G401 (cell line): ENCODE results near the gene DHRS2. TPM values are rescaled to one million over a fixed set of nuclear protein-coding genes. Genes with fewer than 3 reads are reported as not detected.
"Not testable (repeated sequence)": the region's sequence is repeated elsewhere in the genome, so short reads cannot be mapped to it uniquely, and the experiment has no call there.

Experiments used
- DNase-seq: peaks from one replicate; pipeline ENCODE4 v3.0.0-alpha.2; 2015; ENCODE audit warnings: low spot score
- in situ Hi-C: cut with HindIII; loops from 2 replicates; pipeline ENCODE4 v1.10.0; 2016; ENCODE audit warnings: low sequenced_read_pairs, mixed read lengths
- total RNA-seq: library from RNA; depleted of rRNA; stranded (reverse); fragments of >200 nt; shearing (Covaris generic); gene quantifications from 2 replicates; pipeline ENCODE4 v1.2.3, GENCODE V29; 2014

The DHRS2 gene
- total RNA-seq, 1 experiment from 2014 or later: 0.61 TPM

DNA sequence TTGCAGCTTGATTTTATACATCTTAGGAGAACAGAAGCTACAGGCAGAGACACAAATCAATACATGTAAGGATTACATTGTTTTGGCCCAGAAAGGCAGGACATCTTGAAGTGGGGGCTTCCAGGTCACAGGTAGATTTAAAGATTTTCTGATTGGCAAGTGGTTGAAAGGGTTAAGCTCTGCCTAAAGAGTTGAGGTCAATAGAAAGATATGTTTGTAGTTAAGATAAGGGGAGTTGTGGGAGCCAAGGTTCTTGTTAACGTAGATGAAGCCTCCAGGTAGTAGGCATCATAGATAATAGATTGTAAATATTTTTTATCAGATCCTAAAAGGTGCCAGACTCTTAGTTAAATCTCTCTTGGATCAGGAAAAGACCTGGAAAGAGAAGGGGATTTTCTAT lies 5.5 kb upstream of the DHRS2 start:
- no peak for DNase-seq
- in situ Hi-C loops: no loop called here

DNA sequence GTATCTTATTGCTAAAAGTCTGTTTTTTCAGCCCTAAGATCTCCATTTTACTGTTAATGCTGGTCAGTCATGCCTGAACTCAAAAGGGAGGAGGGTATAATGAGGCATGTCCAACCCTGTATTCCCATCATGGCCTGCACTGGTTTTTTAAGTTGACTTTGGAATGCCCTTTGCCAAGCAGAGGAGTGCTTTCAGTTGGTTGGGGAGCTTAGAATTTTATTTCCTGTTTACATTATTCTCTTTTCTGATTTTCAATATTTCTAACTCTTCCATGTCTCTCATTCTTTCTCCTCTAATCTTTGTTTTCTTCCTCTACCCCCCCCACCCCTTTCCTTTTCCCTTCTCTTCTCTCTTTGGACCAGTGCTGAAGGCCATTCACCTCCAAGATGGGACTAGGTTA lies 4.9 kb upstream of the DHRS2 start:
- in situ Hi-C loops: no loop called here
- no peak for DNase-seq

DNA sequence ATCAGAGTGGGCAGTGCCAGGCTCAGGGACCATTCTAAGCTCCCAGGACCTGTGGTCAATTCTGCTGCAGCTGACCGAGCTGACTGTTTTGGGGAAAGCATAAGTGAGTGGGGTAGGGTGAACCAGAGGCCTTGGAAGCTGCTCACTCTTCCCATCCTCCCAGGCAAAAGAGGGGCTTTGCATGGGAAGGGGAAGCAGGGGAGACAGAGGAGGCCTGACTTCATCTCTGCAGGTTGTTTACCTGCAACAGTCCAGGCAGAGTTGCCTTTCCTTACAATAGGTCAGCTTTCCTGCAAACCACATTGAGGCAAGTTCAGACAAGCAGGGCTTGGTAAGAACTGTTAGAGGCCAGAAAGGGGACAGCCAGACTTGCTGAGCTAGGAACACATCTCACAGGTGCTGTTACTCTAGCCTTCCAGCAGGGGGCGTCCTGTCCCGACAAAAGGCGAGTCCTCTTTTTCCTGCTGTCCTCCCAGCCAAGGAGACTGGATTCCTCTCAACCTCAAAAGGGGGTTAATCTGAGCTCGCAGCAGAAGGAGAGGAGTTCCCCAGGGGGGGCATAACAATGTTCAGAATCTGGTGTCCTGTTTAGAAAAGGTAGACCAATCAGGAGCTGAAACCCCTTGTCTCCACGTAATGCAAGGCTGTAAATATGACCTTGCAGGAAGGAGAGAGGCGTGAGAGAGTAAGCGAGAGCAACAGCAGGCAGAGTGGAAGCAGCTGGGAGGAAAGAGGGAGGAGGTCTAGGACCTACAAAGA lies 4.3 kb upstream of the DHRS2 start:
- in situ Hi-C loops: no loop called here
- DNase-seq: peak; percentile 85

DNA sequence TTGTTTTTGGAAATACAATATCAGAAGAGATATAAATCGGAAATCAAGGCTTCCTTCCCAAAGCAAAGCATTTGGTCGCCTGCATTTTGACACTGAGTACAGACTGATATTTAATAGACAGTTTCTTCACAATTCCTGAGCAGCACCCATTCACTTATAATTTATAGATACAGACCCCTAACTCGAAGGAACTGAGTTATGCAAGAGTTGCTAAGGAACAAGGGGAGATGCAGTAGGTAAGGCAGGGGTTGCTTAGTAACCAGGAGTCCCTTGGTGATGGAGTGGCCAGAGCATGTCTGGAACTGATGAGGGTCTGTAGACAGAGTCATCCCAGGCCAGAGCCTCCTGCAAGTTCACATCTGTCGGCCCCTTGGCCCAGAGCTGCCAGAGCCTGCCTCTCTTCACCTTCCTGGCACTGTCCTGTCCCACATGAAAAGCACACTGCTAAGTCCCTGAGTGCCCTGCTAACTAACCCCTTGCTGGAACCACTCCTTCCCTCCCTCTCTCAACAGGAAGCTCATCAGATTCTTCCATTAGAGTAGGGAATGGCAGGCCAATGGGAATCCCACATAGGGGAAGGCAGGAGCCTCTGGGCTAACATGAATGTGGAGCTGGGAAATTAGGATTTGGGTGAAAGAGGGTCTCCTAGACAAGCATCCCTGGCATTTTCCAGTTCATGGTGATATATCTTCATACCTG lies 3.6 kb upstream of the DHRS2 start:
- DNase-seq: peak; percentile 1
- in situ Hi-C loops: no loop called here

DNA sequence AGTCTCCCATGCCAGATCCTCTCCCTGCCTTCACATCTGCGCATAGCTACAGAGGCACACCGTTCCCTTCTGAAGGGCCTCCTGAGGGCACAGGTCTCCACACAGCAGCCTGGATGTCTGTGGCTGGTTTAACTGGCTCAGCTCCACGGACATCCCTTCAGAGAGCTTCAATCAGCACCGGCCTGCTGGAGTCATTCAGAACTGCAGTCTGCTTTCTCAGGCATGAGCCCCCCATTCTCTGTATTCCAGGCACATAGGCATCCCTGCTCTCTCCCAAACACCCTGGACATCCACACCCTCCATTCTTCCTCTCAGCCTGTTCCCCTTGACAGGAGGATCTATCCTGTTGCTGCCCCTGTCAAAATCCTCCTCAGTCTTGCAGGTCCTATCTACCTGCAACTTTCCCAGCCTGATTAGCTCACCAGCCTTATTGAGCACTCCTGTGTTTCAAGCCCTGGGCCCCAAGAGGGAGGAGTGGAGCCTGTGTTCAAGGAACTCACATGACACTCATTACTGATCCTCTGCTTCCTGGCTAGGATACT lies 2.9 kb upstream of the DHRS2 start:
- in situ Hi-C loops: no loop called here
- no peak for DNase-seq

DNA sequence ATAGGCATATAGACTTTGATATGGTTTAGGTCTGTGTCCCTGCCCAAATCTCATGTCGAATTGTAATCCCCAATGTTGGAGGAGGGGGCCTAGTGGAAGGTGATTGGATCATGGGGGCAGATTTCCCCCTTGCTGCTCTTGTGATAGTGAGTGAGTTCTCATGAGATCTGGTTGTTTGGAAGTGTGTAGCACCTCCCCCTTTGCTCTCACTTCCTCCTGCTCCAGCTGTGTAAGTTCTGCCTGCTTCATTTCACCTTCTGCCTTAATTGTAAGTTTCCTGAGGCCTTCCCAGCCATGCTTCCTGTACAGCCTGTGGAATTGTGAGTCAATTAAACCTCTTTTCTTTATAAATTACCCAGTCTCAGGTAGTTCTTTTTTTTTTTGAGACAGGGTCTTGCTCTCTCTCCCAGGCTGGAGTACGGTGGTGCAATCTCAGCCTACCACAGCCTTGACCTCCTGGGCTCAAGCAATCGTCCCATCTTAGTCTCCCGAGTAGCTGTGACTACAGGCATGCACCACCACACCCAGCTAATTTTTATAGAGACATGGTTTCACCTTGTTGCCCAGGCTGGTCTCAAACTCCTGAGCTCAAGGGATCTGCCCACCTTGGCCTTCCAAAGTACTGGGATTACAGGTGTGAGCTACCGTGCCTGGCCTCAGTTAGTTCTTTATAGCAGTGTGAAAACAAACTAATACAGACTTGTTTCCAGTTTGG lies 1.3 kb upstream of the DHRS2 start:
- in situ Hi-C loops, DNase-seq: not testable (repeated sequence)

DNA sequence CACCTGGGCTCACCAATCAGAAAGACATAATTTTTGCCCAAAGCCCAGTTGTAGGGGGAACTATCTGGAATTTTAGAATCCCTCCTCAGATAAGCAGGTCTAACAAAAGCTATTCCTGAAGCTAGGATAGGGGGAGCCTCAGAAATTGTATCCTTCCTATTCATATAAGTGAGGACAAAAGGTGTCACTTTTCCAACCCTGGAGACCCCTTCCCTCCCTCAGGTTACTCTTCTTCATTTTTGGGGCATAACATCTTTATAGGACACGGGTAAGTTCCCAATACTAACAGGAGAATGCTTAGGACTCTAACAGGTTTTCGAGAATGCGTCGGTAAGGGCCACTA lies 1.1 kb downstream of the DHRS2 start:
- DNase-seq: not testable (repeated sequence)

DNA sequence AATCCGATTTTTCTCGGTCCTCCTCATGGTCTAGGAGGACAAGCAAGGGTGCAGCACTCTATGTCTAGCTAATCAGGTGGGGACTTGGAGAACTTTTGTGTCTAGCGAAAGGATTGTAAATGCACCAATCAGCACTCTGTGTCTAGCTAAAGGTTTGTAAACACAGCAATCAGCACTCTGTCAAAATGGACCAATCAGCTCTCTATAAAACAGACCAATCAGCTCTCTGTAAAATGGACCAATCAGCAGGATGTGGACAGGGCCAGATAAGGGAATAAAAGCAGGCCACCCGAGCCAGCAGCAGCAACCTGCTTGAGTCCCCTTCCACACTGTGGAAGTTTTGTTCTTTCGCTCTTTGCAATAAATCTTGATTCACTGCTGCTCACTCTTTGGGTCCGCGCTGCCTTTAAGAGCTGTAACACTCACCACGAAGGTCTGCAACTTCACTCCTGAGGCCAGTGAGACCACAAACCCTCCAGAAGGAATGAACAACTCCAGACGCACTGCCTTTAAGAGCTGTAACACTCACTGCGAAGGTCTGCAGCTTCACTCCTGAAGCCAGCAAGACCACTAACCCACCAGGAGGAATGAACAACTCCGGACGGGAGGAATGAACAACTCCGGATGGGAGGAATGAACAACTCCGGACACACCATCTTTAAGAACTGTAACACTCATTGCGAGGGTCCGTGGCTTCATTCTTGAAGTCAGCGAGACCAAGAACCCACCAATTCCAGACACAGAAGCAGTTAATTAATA lies 1.7 kb downstream of the DHRS2 start:
- DNase-seq, in situ Hi-C loops: not testable (repeated sequence)

More for the DNA sequence above, 1.1 kb downstream of the DHRS2 start:
- in situ Hi-C loops: not testable (repeated sequence)

DNA sequence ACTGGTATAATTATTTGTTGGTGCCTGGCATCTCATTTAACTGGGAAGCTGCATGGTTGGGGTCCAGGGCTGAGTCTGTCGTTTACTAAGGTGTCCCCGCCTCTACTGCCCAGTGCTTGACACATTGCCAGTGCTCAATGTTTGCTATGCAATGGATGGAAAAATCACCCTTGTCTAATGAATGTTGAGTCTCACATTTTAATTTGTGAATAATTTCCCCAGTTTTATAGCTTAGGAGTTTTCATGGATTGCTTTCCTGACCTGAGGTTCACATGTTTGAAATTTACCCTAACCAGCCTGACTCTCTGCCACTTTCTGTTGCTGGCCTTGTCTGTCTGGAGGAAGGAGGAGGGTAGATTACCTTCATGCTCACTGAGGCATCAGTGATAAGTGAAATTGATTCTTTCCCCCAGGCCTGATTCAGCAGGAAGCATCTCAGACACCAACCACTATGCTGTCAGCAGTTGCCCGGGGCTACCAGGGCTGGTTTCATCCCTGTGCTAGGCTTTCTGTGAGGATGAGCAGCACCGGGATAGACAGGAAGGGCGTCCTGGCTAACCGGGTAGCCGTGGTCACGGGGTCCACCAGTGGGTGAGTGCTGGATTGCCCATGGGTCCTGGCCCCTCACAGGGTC lies 2.4 kb downstream of the DHRS2 start:
- in situ Hi-C loops: no loop called here
- no peak for DNase-seq

DNA sequence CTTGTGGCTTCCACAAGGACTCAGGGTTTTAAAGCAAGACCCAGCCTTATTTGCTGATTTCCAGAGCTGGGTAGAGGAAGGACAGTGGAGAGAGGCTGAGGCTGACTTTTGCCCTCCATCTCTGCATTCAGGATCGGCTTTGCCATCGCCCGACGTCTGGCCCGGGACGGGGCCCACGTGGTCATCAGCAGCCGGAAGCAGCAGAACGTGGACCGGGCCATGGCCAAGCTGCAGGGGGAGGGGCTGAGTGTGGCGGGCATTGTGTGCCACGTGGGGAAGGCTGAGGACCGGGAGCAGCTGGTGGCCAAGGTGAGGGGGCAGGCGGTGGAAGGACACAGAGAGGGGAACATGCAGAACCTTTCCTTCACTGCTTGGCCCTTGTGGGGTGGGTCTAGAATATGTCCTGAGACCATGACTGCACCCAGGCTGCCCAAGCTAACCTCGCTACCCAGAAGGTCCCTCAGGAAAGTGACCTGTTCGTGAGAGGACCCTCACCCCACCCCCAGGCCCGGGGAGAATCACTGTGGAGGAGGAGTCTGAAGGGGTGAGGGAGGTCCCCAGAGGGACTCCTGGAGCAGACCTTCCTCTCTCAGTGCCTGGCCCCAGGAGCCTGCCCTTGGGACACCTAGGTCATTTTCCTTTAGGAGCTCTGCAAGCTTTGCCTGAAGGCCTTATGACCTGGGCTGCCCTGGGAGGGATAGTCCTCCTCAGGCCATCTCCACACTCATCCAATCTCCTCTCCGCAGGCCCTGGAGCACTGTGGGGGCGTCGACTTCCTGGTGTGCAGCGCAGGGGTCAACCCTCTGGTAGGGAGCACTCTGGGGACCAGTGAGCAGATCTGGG lies 3.1 kb downstream of the DHRS2 start:
- in situ Hi-C loops: no loop called here
- no peak for DNase-seq

DNA sequence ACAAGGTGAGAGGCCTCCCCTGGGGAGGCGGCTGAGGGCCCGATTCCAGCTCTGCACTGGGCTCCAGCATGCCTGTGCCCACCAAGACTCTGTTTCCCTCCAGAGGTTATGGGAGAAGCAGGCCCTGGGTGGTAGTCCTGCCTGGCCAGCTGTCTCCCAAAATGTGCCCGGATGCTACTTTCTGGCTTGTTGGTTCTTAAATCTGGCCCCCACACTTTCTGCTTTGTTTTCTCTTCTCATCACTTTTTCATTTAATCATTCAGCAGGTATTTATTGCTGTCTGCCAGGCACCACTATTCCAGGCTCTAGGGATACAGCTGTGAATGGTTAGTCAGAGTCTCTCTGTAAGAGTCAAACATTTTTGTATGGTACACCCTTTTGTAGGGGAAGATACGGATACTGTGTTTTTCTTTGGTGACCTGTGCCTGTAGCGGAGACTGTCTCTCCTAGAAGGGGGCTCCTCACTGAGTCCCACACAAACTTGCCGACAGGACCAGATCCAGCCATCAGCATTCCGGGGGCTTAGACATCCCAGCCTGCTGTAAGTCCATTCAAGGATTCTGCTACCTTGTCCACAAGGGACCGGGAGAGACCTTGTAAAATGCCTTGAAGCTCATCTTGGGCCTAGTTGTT lies 3.8 kb downstream of the DHRS2 start:
- no peak for DNase-seq
- in situ Hi-C loops: no loop called here

DNA sequence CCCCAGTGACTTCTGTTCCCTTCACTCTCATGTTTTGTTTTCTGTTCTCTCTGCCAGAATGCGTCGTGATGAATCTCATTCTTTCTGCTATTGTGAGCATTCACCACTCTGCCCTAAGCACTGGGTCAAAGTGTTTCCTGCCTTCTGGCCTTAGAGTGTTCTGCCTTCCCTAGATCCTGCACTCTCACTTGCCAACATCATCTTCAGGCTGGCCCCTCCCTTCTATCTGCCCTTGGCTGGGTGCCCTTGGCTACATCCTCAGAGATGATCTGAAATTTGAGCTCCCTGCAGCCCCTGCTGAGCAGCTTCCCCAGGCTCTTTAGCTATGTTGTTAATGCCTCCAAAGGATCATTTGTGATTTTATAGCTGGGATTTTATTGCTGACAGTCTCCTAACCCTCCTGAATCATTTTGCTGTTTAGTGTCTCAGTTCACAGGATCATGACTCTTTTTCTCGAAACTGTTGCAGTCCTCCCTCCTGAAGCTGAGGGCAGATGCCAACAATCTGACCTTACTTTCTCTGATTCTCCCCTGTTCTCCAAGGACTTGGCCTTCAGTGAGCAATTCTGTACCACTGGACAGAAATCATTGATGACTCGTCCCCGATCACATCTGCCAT lies 4.5 kb downstream of the DHRS2 start:
- DNase-seq: peak; percentile 79
- in situ Hi-C loops: no loop called here

DNA sequence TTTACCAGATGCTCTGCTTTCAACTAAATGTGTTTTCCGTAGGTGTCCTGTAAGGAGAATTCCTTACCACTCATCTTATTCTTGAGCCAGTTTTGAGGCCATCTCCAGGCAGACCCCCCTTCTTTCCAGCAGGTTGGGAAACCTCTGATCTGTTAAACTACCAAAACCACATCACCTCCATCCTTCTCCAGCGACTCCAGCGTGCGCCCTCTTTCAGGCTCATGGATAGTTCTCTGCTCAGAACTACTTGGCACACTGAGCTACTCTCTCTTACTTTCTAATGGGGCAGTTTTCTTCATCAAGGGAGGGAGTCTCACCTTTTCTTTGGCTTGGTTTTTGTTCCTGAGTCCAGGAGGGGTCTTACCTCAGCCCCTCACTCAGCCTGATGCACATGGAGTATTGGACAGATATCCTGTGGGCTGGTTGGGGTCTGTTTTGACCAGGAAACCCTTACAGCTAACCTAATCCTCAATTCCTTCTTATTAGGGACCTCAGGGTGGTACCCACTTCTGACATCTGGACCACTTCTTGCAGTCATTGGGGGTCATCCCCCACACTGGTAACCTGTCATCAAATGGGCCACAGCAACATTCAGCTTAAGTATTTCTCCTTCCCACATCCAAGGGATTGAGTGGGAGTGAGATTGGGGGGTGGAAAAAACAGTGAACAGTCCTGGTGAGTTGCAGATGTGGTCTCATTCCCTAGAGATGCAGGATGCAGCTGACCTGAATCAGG lies 5.2 kb downstream of the DHRS2 start:
- in situ Hi-C loops: no loop called here
- DNase-seq: no peak

DNA sequence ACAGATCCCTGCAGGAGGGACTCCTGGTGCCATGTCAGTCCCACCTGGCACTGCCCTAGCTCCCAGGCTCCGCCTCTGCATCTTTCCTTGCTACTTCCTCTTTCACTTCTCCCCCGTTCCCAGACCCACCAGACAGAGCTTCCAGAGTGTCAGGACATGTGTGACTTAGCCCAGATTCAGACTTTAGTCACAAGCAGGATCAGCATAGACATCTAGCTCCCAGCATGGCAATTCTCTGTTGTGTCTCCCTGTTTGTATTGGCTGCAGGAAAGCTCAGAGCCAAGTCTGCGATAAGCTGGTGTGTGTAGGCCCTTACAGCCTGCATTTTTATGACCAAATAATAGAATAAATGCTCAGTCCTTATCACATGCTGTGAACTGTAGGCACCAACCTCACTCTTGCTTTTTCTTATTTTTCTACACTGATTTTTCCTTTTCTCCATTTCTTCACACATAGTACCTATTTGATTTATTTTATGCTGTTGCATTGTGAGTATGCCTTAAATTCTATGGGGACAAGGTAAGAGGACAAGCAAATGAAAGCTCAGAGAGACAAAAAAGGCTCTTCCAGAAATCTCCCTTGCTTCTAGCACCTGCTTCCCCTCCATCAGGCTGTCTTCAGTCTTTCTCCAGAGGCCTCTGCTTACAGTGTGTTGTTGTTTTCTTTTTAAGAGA lies 5.9 kb downstream of the DHRS2 start:
- peak; percentile 14 for DNase-seq
- in situ Hi-C loops: no loop called here

DNA sequence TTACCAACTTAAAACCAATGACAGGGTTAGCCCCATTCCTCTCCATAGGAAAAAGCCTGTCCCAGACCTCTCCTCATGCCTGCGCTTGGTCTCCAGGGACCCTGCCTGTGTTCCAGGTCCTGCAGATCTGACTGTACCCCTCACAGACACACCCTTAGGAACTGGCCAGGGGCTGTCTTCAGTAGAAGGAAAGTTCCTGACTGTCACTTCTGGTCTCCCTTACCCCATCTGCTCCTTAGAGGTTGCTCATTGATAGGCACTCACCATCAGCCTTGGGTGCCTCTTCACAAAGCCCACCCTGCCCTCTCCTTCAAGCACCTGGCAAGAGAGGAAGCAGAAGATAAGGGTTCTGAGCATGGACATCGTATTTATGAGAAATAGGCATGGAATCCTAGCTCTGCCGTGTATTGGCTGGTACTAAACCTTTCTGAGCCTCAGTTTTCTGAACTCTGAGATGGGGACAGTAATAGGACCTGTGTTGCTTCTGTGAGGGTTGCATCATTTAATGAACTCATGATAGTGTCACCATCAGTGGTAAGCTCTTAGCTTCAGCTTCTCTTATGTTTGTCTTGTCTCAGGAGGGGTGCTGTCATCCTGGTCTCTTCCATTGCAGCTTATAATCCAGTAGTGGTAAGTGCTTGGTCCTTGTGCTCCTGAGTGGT lies 7.5 kb downstream of the DHRS2 start:
- in situ Hi-C loops: no loop called here

More for the DNA sequence above, 7.5 kb downstream of the DHRS2 start:
- DNase-seq: no peak
